Activated naive CD4-positive, alpha-beta T cell treated with Interleukin-2 at 50 U/mL for 16 hours (primary cell): ENCODE measurements around the gene RPS10.
"Not testable (repeated sequence)": the region's sequence is repeated elsewhere in the genome, so short reads cannot be mapped to it uniquely, and the experiment has no call there.

Experiments
- DNase-seq: peaks from one replicate; pipeline ENCODE4 v3.0.0-alpha.2; 2020

Gene RPS10

DNA sequence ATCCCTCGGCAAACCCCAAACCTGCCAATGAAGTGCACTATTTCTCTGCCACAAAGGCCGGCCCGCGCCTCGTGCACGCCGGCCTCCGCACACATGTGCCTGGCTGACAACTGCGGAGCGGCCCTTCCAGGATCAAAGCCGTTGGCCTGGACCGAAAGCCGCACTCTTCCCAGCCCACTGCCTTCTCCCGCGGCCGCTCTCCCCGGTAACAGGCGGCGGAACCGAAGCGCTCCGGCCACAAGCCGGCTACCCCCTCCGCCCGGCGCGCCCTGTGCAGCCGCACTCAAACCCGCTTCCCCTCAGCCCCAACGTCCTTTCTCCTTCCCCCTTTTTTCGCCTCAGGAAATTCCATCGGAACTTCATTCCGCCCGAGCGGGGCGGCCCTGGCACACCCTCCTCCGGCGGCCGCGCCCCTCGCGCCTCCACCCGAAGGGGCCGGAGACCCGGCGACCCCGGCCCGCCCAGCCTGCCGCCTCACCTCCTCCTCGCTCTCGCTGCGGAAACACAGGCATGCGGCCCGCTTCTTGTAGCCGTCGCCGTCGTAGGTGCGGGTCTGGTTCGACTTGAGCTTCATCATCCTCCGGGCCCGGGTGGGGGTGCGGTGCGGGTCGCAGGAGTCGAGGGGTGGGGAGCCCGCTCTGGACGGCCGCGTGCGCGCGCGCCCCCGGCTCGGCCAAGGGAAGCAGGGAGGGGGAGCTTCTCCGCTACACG, 33.9 kb downstream of the RPS10 start:
- peak; percentile 50 for DNase-seq

- DNase-seq = no peak
These were observed 34.4 kb downstream of the RPS10 start for GRCh38 chr6:34391473-34391785.

DNA sequence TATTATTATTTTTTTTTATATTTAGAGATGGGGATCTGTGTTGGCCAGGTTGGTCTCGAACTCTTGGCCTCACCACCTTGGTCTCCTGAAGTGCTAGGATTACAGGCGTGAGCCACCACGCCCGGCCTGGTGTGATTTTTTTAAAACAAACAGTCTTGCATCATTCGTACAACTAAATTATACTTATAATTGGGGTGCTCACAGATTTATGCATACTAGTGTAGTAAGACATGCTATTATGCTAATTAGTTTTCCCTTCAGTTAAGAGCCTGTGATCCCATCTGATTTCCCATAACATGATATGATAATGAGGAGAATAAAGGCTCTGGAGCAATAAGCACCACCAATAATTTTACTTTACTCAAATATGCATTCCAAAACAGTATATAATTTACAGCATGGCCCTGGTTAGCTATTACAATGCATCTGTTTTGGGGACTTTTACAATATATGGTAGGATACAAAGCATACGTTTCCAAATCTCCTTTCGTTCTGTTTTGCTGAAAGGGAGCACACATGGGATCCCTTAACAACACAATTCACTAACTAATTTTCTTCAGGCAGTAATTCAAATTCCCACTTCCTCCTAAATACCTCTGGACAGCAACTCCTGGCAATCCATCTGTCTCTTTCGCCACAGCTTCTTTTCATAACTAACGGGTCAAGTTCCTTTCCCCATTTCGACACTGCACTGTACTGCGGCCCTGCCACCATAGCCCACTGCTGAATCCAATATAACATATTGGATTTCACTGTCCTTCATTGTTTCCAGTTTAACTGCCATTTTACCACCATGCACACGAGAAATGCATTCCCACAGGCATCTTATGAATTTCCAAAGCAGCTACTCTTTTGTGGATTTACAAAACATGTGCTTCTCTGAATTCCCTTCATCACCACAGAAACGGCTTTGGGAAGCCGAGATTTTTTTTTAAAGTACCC, 35.1 kb downstream of the RPS10 start:
- no peak for DNase-seq

DNA sequence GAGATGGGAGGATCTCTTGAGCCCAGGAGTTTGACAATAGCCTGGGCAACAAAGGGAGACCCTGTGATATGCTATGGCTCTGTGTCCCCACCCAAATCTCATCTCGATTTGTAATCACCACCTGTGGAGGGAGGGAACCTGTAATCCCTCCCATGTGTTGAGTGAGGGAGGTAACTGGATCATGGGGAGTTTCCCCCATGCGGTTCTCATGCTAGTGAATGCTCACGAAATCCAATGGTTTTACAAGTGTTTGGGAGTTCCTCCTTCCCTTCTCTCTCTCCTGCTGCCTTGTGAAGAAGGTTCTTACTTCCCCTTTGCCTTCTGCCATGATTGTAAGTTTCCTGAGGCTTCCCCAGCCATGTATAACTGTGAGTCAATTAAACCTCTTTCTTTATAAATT, 36.8 kb downstream of the RPS10 start:
- no peak for DNase-seq

GRCh38 chr6:34388421-34388820, 37.4 kb downstream of the RPS10 start:
- DNase-seq = no peak

- DNase-seq = no peak
These were observed 39.3 kb downstream of the RPS10 start for GRCh38 chr6:34386316-34387137.

GRCh38 chr6:34385793-34386195, 40.1 kb downstream of the RPS10 start:
- no peak for DNase-seq

DNA sequence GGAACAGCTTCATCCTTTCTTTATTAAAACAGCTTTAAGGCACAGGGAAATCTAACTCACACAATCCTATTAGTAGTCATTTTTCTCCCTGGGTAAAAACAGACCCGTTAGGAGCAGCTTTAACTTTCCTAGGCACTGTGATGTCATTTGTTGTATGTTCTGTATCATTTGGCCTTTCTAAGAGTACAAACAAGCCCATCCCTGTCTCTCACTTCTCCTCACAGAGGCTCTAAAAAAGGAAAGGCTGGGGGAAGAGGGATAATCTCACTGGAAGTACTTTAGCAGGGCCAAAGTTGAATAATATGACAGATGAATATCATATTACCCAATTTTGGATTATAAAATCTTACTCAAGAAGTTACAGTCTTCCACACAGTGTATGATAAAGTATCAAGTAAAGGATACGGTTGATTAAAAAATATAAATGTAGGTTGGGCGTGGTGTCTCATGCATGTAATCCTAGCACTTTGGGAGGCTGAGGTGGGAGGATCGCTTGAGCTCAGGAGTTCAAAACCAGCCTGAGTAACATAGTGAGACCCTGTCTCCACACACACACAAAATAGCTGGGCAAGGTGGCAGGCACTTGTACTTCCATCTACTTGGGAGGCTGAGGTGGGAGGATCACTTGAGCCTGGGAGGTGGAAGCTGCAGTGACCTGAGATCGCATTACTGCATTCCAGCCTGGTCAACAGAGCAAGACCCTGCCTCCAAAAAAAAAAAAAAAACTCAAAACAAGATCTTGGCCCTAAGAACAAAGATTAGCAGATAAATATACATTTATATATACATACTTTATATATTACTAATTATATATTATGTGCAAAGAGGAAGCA, 41.3 kb downstream of the RPS10 start:
- DNase-seq = no peak

DNA sequence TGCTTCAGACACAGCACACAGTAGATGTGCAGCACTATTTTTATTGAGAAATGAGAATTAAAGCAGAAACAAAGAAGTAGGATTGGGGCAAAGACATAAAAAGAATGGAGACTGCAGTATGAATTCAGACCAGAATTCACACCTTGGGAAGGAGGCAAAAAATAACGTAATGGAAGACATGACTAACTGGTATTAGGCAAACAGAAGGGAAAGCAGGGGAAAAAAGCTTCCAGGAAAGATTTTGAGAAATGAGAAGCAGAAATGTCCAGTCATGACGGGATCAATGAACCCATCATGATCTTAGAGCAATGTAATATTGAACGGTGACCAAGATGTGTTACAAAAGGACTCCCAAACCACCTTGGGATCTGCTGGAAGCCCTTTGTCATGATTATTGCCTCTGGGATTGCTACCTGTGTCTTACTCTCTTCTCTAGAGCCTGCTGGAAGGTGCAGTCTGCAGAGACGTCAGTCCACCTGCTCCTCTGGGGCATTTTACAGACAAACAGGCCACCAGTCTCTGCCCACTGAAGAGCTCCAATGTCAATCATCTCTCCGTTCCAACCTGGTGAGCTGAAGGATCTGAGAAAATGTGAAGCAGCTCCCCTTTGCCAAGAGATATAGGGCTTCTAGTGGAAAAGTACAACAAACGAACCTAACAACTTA, 42.1 kb downstream of the RPS10 start:
- DNase-seq = no peak

DNA sequence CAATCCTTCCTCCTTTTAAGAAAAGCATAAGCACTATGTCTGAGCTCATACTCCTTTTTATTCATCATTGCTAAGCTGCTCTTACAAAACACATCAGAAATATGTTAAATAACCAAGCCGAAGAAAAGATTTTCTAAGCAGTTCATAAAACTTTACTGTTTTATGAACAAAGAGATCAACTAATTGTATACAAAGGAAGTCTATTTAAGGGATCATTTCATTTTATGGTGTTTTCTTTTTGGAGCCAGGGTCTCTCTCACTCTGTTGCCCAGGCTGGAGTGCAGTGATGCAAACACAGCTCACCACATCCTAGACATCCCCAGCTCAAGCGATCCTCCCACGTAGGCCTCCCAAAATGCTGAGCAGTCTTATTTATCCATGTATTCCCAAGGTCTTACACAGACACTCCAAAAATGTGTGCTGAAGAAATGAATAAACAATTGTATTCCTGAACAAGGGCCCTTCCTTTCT, 42.7 kb downstream of the RPS10 start:
- DNase-seq = no peak

- DNase-seq = no peak
These were observed 44.8 kb downstream of the RPS10 start for GRCh38 chr6:34381081-34381480.

- DNase-seq = no peak
These were observed 47.4 kb downstream of the RPS10 start for GRCh38 chr6:34378470-34378869.

DNA sequence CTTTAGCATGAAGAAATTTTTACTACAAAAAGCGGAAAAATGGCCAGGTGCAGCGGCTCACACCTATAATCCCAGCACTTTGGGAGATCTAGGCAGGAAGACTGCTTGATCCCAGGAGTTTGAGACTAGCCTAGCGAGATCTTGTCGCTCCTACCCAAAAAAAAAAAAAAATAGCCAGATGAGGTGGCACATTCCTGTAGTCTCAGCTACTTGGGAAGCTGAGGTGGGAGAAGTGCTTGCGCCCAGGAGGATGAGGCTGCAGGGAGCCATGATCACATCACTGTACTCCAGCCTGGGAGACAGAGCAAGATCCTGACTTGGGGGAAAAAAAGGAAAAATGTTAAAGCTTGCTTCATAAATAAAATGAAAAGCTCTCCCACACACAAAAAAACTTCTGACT, 47.9 kb downstream of the RPS10 start:
- no peak for DNase-seq

DNA sequence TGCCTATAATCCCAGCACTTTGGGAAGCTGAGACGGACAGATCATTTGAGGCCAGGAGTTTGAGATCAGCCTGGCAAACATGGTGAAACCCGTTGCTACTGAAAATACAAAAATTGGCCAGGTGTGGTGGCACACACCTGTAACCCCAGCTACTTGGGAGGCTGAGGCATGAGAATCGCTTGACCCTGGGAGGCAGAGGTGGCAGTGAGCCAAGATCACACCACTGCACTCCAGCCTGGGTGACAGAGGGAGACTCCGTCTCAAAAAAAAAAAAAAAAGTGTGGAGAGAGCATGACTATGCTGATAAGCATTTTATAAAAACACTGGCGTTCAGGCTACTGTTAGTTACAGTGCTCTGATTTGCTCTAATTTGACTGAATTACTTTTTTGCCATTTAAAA, 48.3 kb downstream of the RPS10 start:
- DNase-seq = not testable (repeated sequence)

GRCh38 chr6:34375833-34376232, 50.0 kb downstream of the RPS10 start:
- DNase-seq = no peak

GRCh38 chr6:34374508-34374907, 51.4 kb downstream of the RPS10 start:
- DNase-seq = no peak

DNA sequence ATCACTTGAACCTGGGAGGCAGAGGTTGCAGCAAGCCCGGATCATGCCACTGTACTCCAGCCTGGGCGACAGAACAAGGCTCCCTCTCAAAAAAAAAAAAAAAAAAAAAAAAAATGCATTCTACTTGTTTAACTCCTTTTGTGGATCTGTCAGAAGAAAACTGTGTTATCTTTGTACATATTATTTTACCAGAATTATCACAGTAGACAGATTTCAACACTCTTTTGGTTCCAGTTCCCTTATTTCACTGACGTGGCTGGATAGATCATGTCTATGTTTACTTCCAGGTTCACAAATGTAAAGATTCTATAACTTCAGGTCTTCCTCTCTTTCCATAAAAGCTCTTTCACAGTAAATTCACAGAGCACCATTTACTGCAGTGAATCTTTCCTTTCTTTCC, 51.8 kb downstream of the RPS10 start:
- no peak for DNase-seq

DNA sequence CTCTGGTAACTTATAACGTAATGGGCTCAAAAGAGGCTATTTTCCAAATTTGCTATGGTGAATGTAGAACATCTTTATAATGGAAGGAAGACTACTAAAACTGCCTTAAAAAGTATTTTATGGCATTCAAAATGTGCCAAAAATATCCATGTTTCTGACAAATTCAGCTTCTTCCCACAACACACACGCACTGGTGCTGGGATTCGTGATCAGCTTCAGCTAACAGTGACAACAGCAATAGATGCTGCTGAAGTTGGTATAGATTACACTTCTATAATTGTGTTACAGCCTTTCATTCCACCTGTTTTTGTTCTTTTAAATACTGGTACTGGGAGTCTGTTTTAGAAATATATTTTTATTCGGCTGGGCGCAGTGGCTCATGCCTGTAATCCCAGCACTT, 52.4 kb downstream of the RPS10 start:
- DNase-seq = no peak

- DNase-seq = not testable (repeated sequence)
These were observed 54.0 kb downstream of the RPS10 start for GRCh38 chr6:34371865-34372264.

DNA sequence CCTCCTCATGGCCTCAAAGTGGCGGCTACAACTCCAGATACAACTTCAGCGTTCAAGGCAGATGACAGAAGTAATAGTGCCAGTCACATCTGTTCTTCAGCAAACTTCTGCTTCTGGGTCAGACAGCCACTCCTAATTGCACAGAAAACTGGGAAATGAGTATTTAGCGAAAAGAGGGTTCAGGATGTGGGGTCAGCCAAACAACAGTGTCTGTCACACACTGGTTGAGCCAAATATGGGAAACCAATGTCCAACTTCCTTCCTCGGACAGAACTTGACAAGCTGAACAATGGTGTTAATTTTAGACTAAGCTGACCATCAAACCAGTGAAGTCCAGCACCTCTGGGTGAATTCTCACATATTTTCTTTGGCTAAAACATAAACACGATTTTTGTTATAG, 55.5 kb downstream of the RPS10 start:
- no peak for DNase-seq

GRCh38 chr6:34369385-34369784, 56.5 kb downstream of the RPS10 start:
- DNase-seq = no peak
